ENCODE measurements around the gene STON1.
"Not testable (repeated sequence)": the region's sequence is repeated elsewhere in the genome, so short reads cannot be mapped to it uniquely, and the experiment has no call there.

STON1 gene

GRCh38 chr2:48528431-48528830 is 1.5 kb upstream of the STON1 start:
- DNase-seq: no peak

DNA sequence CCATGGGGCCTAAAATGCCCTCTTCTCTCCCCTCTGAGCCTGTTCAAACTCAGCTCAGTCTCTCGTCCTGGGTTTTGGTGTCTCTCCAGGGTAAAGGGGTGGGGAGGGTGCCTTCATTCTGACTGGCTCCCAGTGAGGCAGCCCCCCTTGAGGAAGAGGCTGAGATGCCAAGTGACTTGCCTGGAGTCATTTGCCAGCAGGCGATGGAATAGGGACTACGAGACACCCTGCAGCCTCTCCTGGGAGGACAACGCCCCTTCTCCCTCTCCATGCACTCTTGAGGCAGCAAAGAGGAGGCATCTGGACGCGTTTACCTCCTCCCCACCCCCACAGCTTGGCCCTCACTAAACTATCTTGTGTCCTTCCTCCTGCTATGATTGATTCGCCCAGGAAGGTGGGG is 760 bp upstream of the STON1 start:
- no peak for DNase-seq

DNA sequence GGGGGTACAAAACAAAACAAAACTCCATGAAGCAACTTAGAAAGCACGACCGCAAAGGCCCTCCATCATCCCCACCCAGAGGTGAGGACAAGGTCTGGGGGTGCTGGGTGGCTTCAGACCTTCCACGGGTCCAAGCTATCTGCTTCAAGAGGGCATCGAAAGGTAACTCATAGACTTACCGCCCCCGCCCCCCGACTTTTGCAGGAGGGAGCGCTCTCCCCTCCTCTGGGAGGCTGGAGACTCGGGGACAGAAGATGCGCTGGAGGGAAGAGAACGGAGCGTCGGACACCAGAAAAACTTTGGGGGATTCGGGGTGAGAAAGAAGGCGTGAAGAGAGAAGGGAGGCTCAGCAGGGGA is 300 bp upstream of the STON1 start:
- DNase-seq: no peak

DNA sequence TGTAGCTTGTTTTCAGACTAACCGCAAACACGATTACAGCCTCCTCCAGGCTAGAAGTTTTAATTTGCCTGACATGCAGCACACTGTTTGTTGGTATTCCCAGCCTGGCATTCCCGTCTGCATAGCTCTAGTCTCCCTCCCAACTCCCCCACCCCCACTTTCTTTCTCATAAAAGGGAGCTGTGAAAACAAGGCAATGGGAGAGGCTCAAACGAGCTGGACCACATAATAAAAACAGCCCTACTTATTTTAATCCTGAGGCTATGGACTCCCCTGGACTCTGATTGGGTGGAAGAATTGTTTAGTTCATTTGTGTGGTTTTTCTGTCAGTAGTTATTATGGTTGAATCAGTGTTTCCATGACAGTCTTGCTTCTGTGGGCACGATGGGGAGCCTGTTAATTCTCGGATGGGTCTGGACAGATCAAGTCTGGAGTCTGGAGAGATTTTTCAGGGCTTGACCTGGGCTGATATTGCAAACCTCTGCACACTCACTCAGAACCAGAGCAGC is 1.2 kb downstream of the STON1 start:
- no peak for DNase-seq

DNA sequence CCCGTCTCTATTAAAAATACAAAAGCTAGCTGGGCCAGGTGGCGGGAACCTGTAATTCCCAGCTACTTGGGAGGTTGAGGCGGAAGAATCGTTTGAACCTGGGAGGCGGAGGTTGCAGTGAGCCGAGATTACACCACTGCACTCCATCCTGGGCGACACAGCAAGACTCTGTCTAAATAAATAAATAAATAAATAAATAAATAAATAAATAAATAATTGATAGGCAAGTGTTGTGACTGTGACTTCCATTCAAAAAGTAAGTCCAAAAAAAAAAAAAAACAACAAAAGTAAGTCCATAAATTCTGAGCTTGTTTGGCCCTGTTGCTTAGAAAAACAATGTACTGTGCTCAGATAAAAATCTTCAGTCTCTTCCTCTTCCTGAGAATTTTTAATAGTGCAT is 2.2 kb downstream of the STON1 start:
- no peak for DNase-seq

DNA sequence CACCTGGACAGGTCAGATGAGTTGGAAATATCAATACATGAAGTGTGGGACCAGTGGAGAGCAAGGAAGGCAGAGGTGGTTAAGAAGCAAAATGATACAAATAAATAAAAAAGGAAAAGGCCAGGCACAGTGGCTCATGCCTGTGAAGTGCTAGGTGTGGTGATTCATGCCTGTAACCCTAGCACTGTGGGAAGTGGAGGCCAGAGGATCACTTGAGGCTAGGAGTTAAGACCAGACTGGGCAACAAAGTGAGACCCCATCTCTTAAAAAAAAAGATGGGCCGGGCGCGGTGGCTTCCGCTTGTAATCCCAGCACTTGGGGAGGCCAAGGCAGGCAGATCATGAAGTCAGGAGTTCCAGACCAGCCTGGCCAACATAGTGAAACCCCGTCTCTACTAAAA is 2.9 kb downstream of the STON1 start:
- DNase-seq: no peak

DNA sequence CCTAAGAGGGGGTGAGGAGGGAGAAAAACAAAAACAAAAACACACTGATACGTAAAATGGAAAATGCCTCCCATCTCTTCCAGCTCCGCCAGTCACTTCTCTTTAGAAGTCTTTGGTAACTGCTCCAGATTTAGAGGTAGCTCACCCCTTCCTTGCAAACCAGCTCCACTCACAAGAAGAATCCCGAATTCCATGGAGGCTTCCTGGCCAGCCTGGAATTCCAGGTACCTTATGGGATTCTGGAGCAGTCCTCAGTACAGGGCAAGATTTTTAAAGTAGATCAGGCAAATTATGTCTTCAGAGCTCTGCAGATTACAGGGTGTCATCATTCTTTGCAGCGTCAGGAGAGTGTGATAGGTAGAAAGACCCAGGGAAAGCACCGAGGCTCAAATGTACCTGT is 4.8 kb downstream of the STON1 start:
- no peak for DNase-seq

- no peak for DNase-seq
These were observed 10.4 kb downstream of the STON1 start for GRCh38 chr2:48540237-48540935.

GRCh38 chr2:48541666-48542389 is 11.9 kb downstream of the STON1 start:
- no peak for DNase-seq

DNA sequence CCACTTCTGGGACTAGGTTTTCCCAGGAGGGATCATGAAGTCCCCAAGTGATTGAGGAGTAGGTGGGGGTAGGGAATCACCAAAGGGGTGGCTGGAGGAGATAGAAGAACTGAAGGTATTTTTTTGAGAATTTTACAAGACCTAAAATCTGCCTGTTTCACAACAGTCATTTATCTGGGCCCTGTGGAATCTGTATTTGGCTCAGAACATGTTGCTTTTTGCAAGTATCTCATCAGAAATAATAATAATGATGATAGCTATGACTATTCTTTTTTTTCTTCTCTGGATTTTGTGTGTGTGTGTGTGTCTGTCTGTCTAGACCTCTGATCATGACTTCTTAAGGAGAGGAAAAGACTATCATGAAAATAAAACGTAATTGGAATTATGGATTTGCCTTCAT is 13.9 kb downstream of the STON1 start:
- DNase-seq: no peak

GRCh38 chr2:48545244-48545643 is 15.3 kb downstream of the STON1 start:
- DNase-seq: no peak

- no peak for DNase-seq
These were observed 18.9 kb downstream of the STON1 start for GRCh38 chr2:48548840-48549239.

GRCh38 chr2:48549972-48550371 is 20.0 kb downstream of the STON1 start:
- DNase-seq: no peak

DNA sequence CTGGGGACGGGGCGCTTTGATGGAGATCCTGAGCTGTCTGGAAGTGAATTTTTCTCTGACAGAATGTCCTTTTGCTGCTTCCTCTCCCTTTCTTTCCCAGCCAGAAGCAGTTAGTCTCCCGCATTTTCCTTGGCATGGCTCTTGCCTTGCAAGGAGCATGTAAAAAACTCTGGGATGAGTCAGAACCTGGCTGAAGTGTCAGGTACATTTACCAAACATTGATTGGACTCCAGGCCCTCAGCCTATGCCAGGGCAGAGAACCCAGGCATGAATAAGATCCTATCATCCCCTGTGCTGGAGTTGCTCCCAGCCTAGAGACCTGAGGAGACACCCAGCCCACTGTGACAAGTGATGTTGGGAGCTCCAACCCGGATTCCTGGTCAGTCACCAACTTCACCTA is 21.6 kb downstream of the STON1 start:
- DNase-seq: no peak

DNA sequence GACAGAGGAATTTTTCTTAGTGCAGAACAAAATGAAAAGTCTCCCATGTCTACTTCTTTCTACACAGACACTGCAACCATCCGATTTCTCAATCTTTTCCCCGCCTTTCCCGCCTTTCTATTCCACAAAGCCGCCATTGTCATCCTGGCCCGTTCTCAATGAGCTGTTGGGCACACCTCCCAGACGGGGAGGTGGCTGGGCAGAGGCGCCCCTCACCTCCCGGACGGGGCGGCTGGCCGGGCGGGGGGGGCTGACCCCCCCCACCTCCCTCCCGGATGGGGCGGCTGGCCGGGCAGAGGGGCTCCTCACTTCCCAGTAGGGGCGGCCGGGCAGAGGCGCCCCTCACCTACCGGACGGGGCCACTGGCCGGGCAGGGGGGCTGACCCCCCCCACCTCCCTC is 25.1 kb downstream of the STON1 start:
- DNase-seq: not testable (repeated sequence)

DNA sequence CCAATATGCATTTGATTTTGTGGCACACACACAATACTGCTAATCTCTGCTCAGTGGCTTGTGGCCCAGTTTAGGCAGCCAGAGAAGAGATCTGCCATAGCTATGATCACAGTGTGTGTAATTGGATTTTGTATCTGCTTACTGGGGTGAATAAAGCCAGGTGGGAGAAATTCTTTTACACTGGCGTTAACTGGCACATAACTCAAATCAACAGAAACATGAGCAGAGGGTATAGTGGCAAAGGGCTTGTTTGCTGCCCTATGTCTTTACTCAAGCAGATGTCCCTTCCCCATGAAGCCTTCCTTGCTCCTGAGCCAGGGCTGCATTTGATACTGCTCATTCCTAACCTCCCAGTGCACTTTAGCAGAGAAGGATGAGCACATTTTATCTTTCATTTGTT is 28.5 kb downstream of the STON1 start:
- no peak for DNase-seq

GRCh38 chr2:48560546-48561209 is 30.7 kb downstream of the STON1 start:
- no peak for DNase-seq

- no peak for DNase-seq
These were observed 32.3 kb downstream of the STON1 start for GRCh38 chr2:48562281-48562680.

- no peak for DNase-seq
These were observed 36.8 kb downstream of the STON1 start for GRCh38 chr2:48566592-48567310.

DNA sequence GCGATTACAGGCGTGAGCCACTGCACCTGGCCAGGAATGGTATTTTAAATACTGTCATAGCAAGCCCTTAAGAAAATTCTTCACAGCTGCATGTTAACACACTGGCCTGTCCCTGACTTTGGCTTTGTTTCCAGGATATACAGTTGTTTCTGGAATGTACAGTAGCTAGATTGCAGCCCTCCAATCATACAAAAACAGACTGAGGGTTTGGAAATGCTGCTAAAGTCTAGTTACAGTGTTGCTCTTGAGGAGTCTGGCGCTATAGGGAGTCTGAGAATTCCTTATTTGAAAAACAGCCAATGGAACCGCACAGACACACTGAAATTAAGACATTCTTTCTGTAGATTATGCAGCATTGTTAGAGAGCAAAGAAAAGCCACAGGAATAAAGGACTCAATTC is 37.7 kb downstream of the STON1 start:
- DNase-seq: no peak

DNA sequence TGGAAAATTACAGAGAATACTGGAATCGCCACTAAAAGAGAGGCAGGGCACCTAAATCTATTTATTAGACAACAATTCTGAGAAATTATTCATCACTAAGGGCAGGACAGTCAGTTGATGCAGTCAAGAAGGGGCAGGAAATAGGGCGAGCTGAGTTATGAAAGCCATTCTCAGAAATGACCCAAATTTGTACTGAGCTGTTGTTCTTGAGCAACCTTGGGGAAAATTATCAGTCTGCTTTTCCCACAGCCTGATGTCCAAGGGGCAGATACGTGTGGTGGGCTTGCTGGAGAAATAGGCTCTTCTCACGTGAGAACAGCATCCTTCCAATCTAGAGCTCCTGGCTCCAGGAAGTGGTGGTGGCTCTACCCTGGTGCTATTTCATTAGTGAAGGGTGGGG is 38.6 kb downstream of the STON1 start:
- no peak for DNase-seq

- DNase-seq: no peak
These were observed 39.5 kb downstream of the STON1 start for GRCh38 chr2:48569433-48569832.

GRCh38 chr2:48572816-48573215 is 42.9 kb downstream of the STON1 start:
- no peak for DNase-seq
